Pancreas (tissue), 10 donors: ENCODE data around the gene SPECC1. TPM values are rescaled to one million over a fixed set of nuclear protein-coding genes. Genes with fewer than 3 reads are reported as not detected.
"Not testable (repeated sequence)": the region's sequence is repeated elsewhere in the genome, so short reads cannot be mapped to it uniquely, and the experiment has no call there.

Experiments
- ATAC-seq, 4 donors: fragments of 200-7000 bp; cut with Tn5 transposase; one replicate each; pipeline versions ENCODE4 v1.8.0 to v1.9.1; 2020; ENCODE audit warnings: mild to moderate bottlenecking in 4 of 4, moderate library complexity in 4 of 4
- DNase-seq, 6 donors: peaks; one replicate each; pipeline ENCODE4 v3.0.0-alpha.2; 2020
- FAIRE-seq: peaks from 2 replicates; lab custom pipeline; 2012; peaks lifted over from hg19 to GRCh38; lab: Jason Lieb, UNC
- H3K27ac ChIP-seq, 4 donors: fragments of 200-600 bp; sonication (generic); 1 replicate in 3 of 4; 2 replicates in 1 of 4; pipeline versions ENCODE4 v1.5.0 to v1.8.0; 2020
- H3K27me3 ChIP-seq, 4 donors: fragments of 200-600 bp; one replicate each; pipeline ENCODE4 v1.8.0; 2021
- H3K36me3 ChIP-seq, 3 donors: fragments of 200-600 bp; sonication (generic) in 1 of 3; one replicate each; pipeline versions ENCODE4 v1.5.0 to v1.8.0; 2020 to 2021
- H3K4me1 ChIP-seq, 3 donors: fragments of 200-600 bp; one replicate each; pipeline ENCODE4 v1.8.0; 2021
- H3K4me3 ChIP-seq, 4 donors: fragments of 200-600 bp; sonication (generic) in 2 of 4; one replicate each; pipeline versions ENCODE4 v1.5.0 to v1.8.0; 2020 to 2021
- H3K9me3 ChIP-seq, 4 donors: fragments of 200-600 bp; one replicate each; pipeline ENCODE4 v1.8.0; 2021
- CTCF ChIP-seq, 4 donors: fragments of 200-600 bp; sonication (generic) in 3 of 4; IDR thresholded peaks; one replicate each; pipeline versions ENCODE4 v1.5.0 to v1.8.0; 2021; ENCODE audit warnings: antibody characterized with exemption in 4 of 4
- WGBS, 2 donors: extraction: QIAGEN DNeasy Blood & Tissue Kit; methylation state at CpG; one replicate each; pipeline ENCODE4 v1.1.7; 2013; 5-methylcytosine and 5-hydroxymethylcytosine counted together
- intact Hi-C, 3 donors: fragments of 100-400 bp; cut with DNase I; formaldehyde crosslinking; loops; one replicate each; pipeline versions ENCODE4 v1.11.1 to v1.14.2; 2022
- polyA plus RNA-seq, 2 donors: library from polyadenylated mRNA; stranded (reverse); fragments of 200-250 nt; gene quantifications; one replicate each; pipeline ENCODE4 v1.2.3, GENCODE V29; 2013
- total RNA-seq, 6 donors: library from RNA; stranded (reverse); fragmentation: NEBNext Ultra II Directional in 4 of 6; extraction: Animal tissue kit (Norgen Biotek cat#: 25700) in 4 of 6; gene quantifications; one replicate each; pipeline versions ENCODE4 v1.2.1 to v1.2.4, GENCODE V29; 2021 to 2023
- donor health status: healthy with polysubstance abuse.
- donor health status: DM: no; HTN: no; CAD: no; lungs with moderate emphysema.
- donor health status: DM: no; HTN: no; CAD: no.
- donor health status: control.
- donor health status: control.
- donor health status: Bipolar disorder and iron deficiency.
- donor health status: DM: yes; HTN: yes; CAD: no.
- donor health status: DM: no; HTN: no; CAD: no.
- donor health status: DM: no; HTN: no; CAD: no.
- donor health status: DM: yes; HTN: yes; CAD: no.

SPECC1 gene
- total and polyA plus RNA-seq, 8 donors: 5.6 to 22.2 (median 8.1) TPM

GRCh38 chr17:20010099-20010863 lies 1.1 kb downstream of the SPECC1 start:
- DNase-seq (peak in 4 of 6 donors; percentile 23 to 58 (median 42)), ATAC-seq (peak; percentile 69 to 79 (median 74)), FAIRE-seq (no peak)
- WGBS, 2 donors: 17 to 19% methylated on average over 11 of the region's 11 CpGs
- intact Hi-C loops: no loop called here
- H3K9me3 ChIP-seq: no peaks in the 10 kb centered on the region
- peak overlapping the region; percentile 42 to 73 (median 65) for H3K4me3 ChIP-seq
- peak overlapping the region in 1 of 4 donors; percentile 11 for H3K27ac ChIP-seq
- no peaks in the 10 kb centered on the region for H3K4me1 ChIP-seq
- H3K27me3 ChIP-seq: peaks cover 0 to 14% (median 0%) of the 10 kb centered on the region in 4 donors
- H3K36me3 ChIP-seq: no peaks in the 10 kb centered on the region
- peak in 3 of 4 donors; percentile 11 to 21 (median 19) for TF ChIP-seq CTCF (IDR thresholded peaks at IDR 0.05)

- Histone ChIP-seq H3K4me3 (no peak overlapping the region), H3K9me3 (no peaks in the 10 kb centered on the region), H3K27me3 (peaks cover 0 to 14% (median 0%) of the 10 kb centered on the region in 4 donors), H3K27ac (no peak overlapping the region), H3K36me3 (no peaks in the 10 kb centered on the region), H3K4me1 (no peaks in the 10 kb centered on the region)
- DNase-seq: no peak
- intact Hi-C loops: no loop called here
- 46 to 47% methylated on average over 1 of the region's 1 CpG for WGBS, 2 donors
- ATAC-seq: no peak
- TF ChIP-seq CTCF (IDR thresholded peaks at IDR 0.05): no peak
- no peak for FAIRE-seq
These were observed 1.8 kb downstream of the SPECC1 start for GRCh38 chr17:20010936-20011335.

- 35 to 49% methylated on average over 2 of the region's 2 CpGs for WGBS, 2 donors
- Histone ChIP-seq H3K27me3 (peaks cover 0 to 14% (median 0%) of the 10 kb centered on the region in 4 donors), H3K4me3 (no peak overlapping the region), H3K27ac (no peak overlapping the region), H3K36me3 (no peaks in the 10 kb centered on the region), H3K4me1 (no peaks in the 10 kb centered on the region), H3K9me3 (no peaks in the 10 kb centered on the region)
- FAIRE-seq (peak; percentile 5), DNase-seq (no peak), ATAC-seq (no peak)
- intact Hi-C loops: no loop called here
- TF ChIP-seq CTCF (IDR thresholded peaks at IDR 0.05): no peak
These were observed 2.9 kb downstream of the SPECC1 start for GRCh38 chr17:20012017-20012536.

- ATAC-seq, H3K9me3 ChIP-seq, intact Hi-C loops, H3K4me1 ChIP-seq, H3K36me3 ChIP-seq, FAIRE-seq, H3K4me3 ChIP-seq, H3K27ac ChIP-seq: not testable (repeated sequence)
- peak in 2 of 6 donors; percentile 25 to 59 for DNase-seq
- WGBS, 2 donors: 88 to 93% methylated on average over 31 to 32 of the region's 32 CpGs
- peaks cover 0 to 12% (median 0%) of the 10 kb centered on the region in 4 donors for H3K27me3 ChIP-seq
These were observed 7.4 kb downstream of the SPECC1 start for GRCh38 chr17:20016475-20016992.

- FAIRE-seq (no peak), DNase-seq (no peak), ATAC-seq (no peak)
- Histone ChIP-seq H3K4me3 (no peak overlapping the region), H3K27ac (no peak overlapping the region), H3K36me3 (no peaks in the 10 kb centered on the region), H3K9me3 (no peaks in the 10 kb centered on the region), H3K27me3 (no peaks in the 10 kb centered on the region), H3K4me1 (no peaks in the 10 kb centered on the region)
- intact Hi-C loops: no loop called here
- no peak for TF ChIP-seq CTCF (IDR thresholded peaks at IDR 0.05)
- WGBS, 2 donors: 69 to 73% methylated on average over 4 of the region's 4 CpGs
These were observed 13.5 kb downstream of the SPECC1 start for GRCh38 chr17:20022701-20023100.
